H9 (cell line): ENCODE results near the gene USPL1. TPM values are rescaled to one million over a fixed set of nuclear protein-coding genes. Genes with fewer than 3 reads are reported as not detected.

Experiments
- DNase-seq: peaks from one replicate; pipeline ENCODE4 v3.0.0-alpha.2; 2017
- H2AFZ ChIP-seq: one replicate; pipeline ENCODE4 v1.6.1; 2013; ENCODE audit warnings: mild to moderate bottlenecking, low read length, control low read depth, moderate library complexity
- H2AK5ac ChIP-seq: 2 replicates; pipeline ENCODE4 v1.6.1; 2013; ENCODE audit warnings: low read length, control low read depth, mixed read lengths; ENCODE audit not compliant: insufficient read length
- H2BK120ac ChIP-seq: one replicate; pipeline ENCODE4 v1.6.1; 2013; ENCODE audit warnings: low read depth, mild to moderate bottlenecking, low read length, control low read depth, inconsistent platforms; ENCODE audit not compliant: poor library complexity, severe bottlenecking
- H2BK12ac ChIP-seq: 2 replicates; pipeline ENCODE4 v1.6.1; 2013; ENCODE audit warnings: low read length, control low read depth, mixed read lengths, low read depth; ENCODE audit not compliant: insufficient read length
- H2BK15ac ChIP-seq: 2 replicates; pipeline ENCODE4 v1.6.1; 2013; ENCODE audit warnings: low read depth, low read length, control low read depth
- H2BK20ac ChIP-seq: one replicate; pipeline ENCODE4 v1.6.1; 2013; ENCODE audit warnings: low read depth, mild to moderate bottlenecking, low read length, control low read depth, inconsistent platforms; ENCODE audit not compliant: poor library complexity, severe bottlenecking
- H2BK5ac ChIP-seq: 2 replicates; pipeline ENCODE4 v1.6.1; 2013; ENCODE audit warnings: low read length, control low read depth, mixed read lengths; ENCODE audit not compliant: insufficient read length
- H3K14ac ChIP-seq: 2 replicates; pipeline ENCODE4 v1.6.1; 2013; ENCODE audit warnings: low read length, control low read depth; ENCODE audit not compliant: insufficient read depth
- H3K18ac ChIP-seq: 2 replicates; pipeline ENCODE4 v1.6.1; 2013; ENCODE audit warnings: low read depth, mild to moderate bottlenecking, mixed read lengths, low read length, control low read depth; ENCODE audit not compliant: insufficient read length
- H3K23ac ChIP-seq: 2 replicates; pipeline ENCODE4 v1.6.1; 2013; ENCODE audit warnings: low read length, control low read depth, mixed read lengths, low read depth; ENCODE audit not compliant: insufficient read length
- H3K23me2 ChIP-seq: 2 replicates; pipeline ENCODE4 v1.6.1; 2013; ENCODE audit warnings: low read depth, mild to moderate bottlenecking, mixed read lengths, low read length, control low read depth; ENCODE audit not compliant: insufficient read length, poor library complexity, severe bottlenecking
- H3K27ac ChIP-seq: 2 replicates; pipeline ENCODE4 v1.5.1; 2013; ENCODE audit warnings: low read length, control low read depth, mixed read lengths, low read depth; ENCODE audit not compliant: insufficient read length
- H3K27me3 ChIP-seq: 2 replicates; pipeline ENCODE4 v1.6.1; 2013; ENCODE audit warnings: low read length, control low read depth, inconsistent platforms; ENCODE audit not compliant: insufficient read depth
- H3K4ac ChIP-seq: 2 replicates; pipeline ENCODE4 v1.6.1; 2013; ENCODE audit warnings: low read depth, mild to moderate bottlenecking, control low read depth, inconsistent platforms, low read length, moderate library complexity
- H3K4me1 ChIP-seq: 2 replicates; pipeline ENCODE4 v1.6.1; 2013; ENCODE audit warnings: low read length, control low read depth, inconsistent platforms; ENCODE audit not compliant: insufficient read depth
- H3K4me2 ChIP-seq: 2 replicates; pipeline ENCODE4 v1.6.1; 2013; ENCODE audit warnings: low read length, control low read depth, mixed read lengths; ENCODE audit not compliant: insufficient read length, insufficient read depth
- H3K56ac ChIP-seq: 2 replicates; pipeline ENCODE4 v1.6.1; 2013; ENCODE audit warnings: low read depth, mild to moderate bottlenecking, mixed read lengths, low read length, control low read depth; ENCODE audit not compliant: insufficient read length
- H3K79me1 ChIP-seq: 2 replicates; pipeline ENCODE4 v1.6.1; 2013; ENCODE audit warnings: low read depth, mild to moderate bottlenecking, moderate library complexity, low read length, control low read depth, inconsistent platforms; ENCODE audit not compliant: insufficient read depth, poor library complexity, severe bottlenecking
- H3K79me2 ChIP-seq: 2 replicates; pipeline ENCODE4 v1.6.1; 2013; ENCODE audit warnings: low read length, control low read depth, inconsistent platforms; ENCODE audit not compliant: insufficient read depth
- H3K9ac ChIP-seq: 2 replicates; pipeline ENCODE4 v1.6.1; 2013; ENCODE audit warnings: low read length, control low read depth, mixed read lengths; ENCODE audit not compliant: insufficient read length; ENCODE audit errors: extremely low read depth
- H3K9me3 ChIP-seq: one replicate; pipeline ENCODE4 v1.6.1; 2013; ENCODE audit warnings: low read depth, low read length, inconsistent platforms; ENCODE audit not compliant: control insufficient read depth
- H3T11ph ChIP-seq: one replicate; pipeline ENCODE4 v1.6.1; 2013; ENCODE audit warnings: mild to moderate bottlenecking, low read length, control low read depth, inconsistent platforms
- H4K20me1 ChIP-seq: one replicate; pipeline ENCODE4 v1.6.1; 2013; ENCODE audit not compliant: control insufficient read depth, insufficient read length, insufficient read depth
- H4K5ac ChIP-seq: 2 replicates; pipeline ENCODE4 v1.6.1; 2013; ENCODE audit warnings: low read depth, mild to moderate bottlenecking, mixed read lengths, low read length, control low read depth; ENCODE audit not compliant: insufficient read length
- H4K8ac ChIP-seq: replicated peaks from 2 replicates; pipeline ENCODE4 v1.6.1; 2013; ENCODE audit warnings: low read length, control low read depth, mixed read lengths, low read depth; ENCODE audit not compliant: insufficient read length
- H4K91ac ChIP-seq: 2 replicates; pipeline ENCODE4 v1.6.1; 2013; ENCODE audit warnings: low read depth, mild to moderate bottlenecking, moderate library complexity, mixed read lengths, low read length, control low read depth; ENCODE audit not compliant: insufficient read length
- H3K27ac Mint-ChIP-seq, 3 experiments: 2 replicates in 2 of 3; 3 replicates in 1 of 3; pipeline ENCODE4 v1.8.0; 2020 to 2021; ENCODE audit warnings: mixed read lengths in 3 of 3, mild to moderate bottlenecking in 1 of 3, moderate library complexity in 1 of 3
- H3K27me3 Mint-ChIP-seq: 2 replicates; pipeline ENCODE4 v1.8.0; 2021; ENCODE audit warnings: low read depth, mild to moderate bottlenecking, moderate library complexity, mixed read lengths
- H3K36me3 Mint-ChIP-seq, 3 experiments: 2 replicates in 2 of 3; 3 replicates in 1 of 3; pipeline ENCODE4 v1.8.0; 2020 to 2021; ENCODE audit warnings: low read depth in 3 of 3, mixed read lengths in 3 of 3; ENCODE audit not compliant: insufficient read depth in 1 of 3
- H3K4me1 Mint-ChIP-seq, 2 experiments: 2 replicates each; pipeline ENCODE4 v1.8.0; 2020; ENCODE audit warnings: mixed read lengths in 2 of 2
- H3K4me3 Mint-ChIP-seq, 2 experiments: 2 replicates in 1 of 2; 3 replicates in 1 of 2; pipeline ENCODE4 v1.8.0; 2020 to 2021; ENCODE audit warnings: mild to moderate bottlenecking in 2 of 2, mixed read lengths in 2 of 2, moderate library complexity in 1 of 2
- H3K9me3 Mint-ChIP-seq, 2 experiments: 2 replicates in 1 of 2; 3 replicates in 1 of 2; pipeline ENCODE4 v1.8.0; 2020; ENCODE audit warnings: mild to moderate bottlenecking in 2 of 2, mixed read lengths in 2 of 2, moderate library complexity in 1 of 2
- CTCF ChIP-seq: fragments of 200-600 bp; sonication (generic); conservative IDR thresholded peaks from 3 replicates; pipeline ENCODE4 v1.8.0; 2021; ENCODE audit warnings: antibody characterized with exemption, mild to moderate bottlenecking
- WGBS: extraction: QIAGEN DNeasy Blood & Tissue Kit; methylation state at CpG from one replicate; pipeline ENCODE4 v1.1.7; 2013; ENCODE audit warnings: missing lambda C conversion rate, low lambda C conversion rate, mixed read lengths; ENCODE audit not compliant: insufficient read length; ENCODE audit errors: extremely low coverage; 5-methylcytosine and 5-hydroxymethylcytosine counted together
- total RNA-seq: library from RNA; stranded (reverse); gene quantifications from 2 replicates; pipeline ENCODE4 v1.2.1, GENCODE V29; 2021

USPL1 gene
- total RNA-seq, 1 experiment from 2014 or later = 17.6 TPM

GRCh38 chr13:30615866-30616541, 1.7 kb upstream of the USPL1 start:
- Mint-ChIP-seq H3K36me3 (peaks cover 1 to 7% (median 2%) of the 10 kb centered on the region in 3 experiments; a peak in 5 of 7 replicates), H3K27me3 (no peaks in the 10 kb centered on the region), H3K4me3 (no peak overlapping the region), H3K4me1 (peaks cover 17% of the 10 kb centered on the region in 2 experiments), H3K9me3 (no peaks in the 10 kb centered on the region), H3K27ac (peak overlapping the region in 1 of 3 experiments; percentile 49; a peak in 3 of 7 replicates)
- no peak overlapping the region for H2BK15ac ChIP-seq
- H2BK12ac ChIP-seq = no peak overlapping the region
- H3K79me1 ChIP-seq = no peaks in the 10 kb centered on the region
- no peak overlapping the region for H4K91ac ChIP-seq
- H2BK20ac ChIP-seq = no peak overlapping the region
- H3K27ac ChIP-seq = no peak overlapping the region
- H4K20me1 ChIP-seq = no peaks in the 10 kb centered on the region
- no peak overlapping the region for H3K23ac ChIP-seq
- H3K4me2 ChIP-seq = peak overlapping the region; percentile 87
- no CpG with 5 or more reads among the region's 7 CpGs for WGBS
- no peak overlapping the region for H4K8ac ChIP-seq
- no peaks in the 10 kb centered on the region for H3K9me3 ChIP-seq
- H3K27me3 ChIP-seq = no peaks in the 10 kb centered on the region
- H4K5ac ChIP-seq = no peak overlapping the region
- peaks cover 13% of the 10 kb centered on the region for H3K23me2 ChIP-seq
- H2BK120ac ChIP-seq = no peak overlapping the region
- peak overlapping the region; percentile 92 for H3K9ac ChIP-seq
- H3K79me2 ChIP-seq = peaks cover 26% of the 10 kb centered on the region
- TF ChIP-seq CTCF = no peak
- H3K4me1 ChIP-seq = no peaks in the 10 kb centered on the region
- H3K18ac ChIP-seq = no peak overlapping the region
- H2AFZ ChIP-seq = no peak overlapping the region
- no peak overlapping the region for H3T11ph ChIP-seq
- DNase-seq = no peak
- H3K14ac ChIP-seq = no peak overlapping the region
- no peak overlapping the region for H3K4ac ChIP-seq
- no peak overlapping the region for H2AK5ac ChIP-seq
- H2BK5ac ChIP-seq = no peak overlapping the region
- H3K56ac ChIP-seq = no peak overlapping the region
